MCF 10A (cell line): Measurements from ENCODE around the gene LENEP. TPM values are rescaled to one million over a fixed set of nuclear protein-coding genes. Genes with fewer than 3 reads are reported as not detected.

ENCODE experiments used
- BruUV-seq: library from RNA; stranded (reverse); fragments of 400-500 nt; replicated peaks from 2 replicates; lab custom pipeline; 2021; lab: Mats Ljungman, UMichigan
- CTCF ChIA-PET: fragments of 300-600 bp; sonication (Branson Sonifier 250); formaldehyde crosslinking; extraction: SDS; loops from one replicate; lab custom pipeline; 2021; ENCODE audit warnings: antibody characterized with exemption, inconsistent platforms; lab: Yijun Ruan, JAX
- POLR2A ChIA-PET: fragments of 300-600, 350-650 bp; sonication (Branson Sonifier 250); formaldehyde crosslinking; extraction: SDS; loops from one replicate; lab custom pipeline; 2020; ENCODE audit warnings: antibody characterized with exemption, inconsistent platforms; lab: Yijun Ruan, JAX
- DNase-seq: peaks from one replicate; pipeline ENCODE4 v3.0.0-alpha.2; 2018; ENCODE audit not compliant: unreplicated experiment
- H3K27ac Mint-ChIP-seq: one replicate; pipeline ENCODE4 v1.8.0; 2022; ENCODE audit warnings: mild to moderate bottlenecking, low read depth, mixed read lengths; ENCODE audit not compliant: unreplicated experiment
- H3K27me3 Mint-ChIP-seq: one replicate; pipeline ENCODE4 v1.8.0; 2022; ENCODE audit warnings: mixed read lengths; ENCODE audit not compliant: insufficient read depth, unreplicated experiment
- H3K36me3 Mint-ChIP-seq: one replicate; pipeline ENCODE4 v1.8.0; 2022; ENCODE audit warnings: mild to moderate bottlenecking, moderate library complexity, mixed read lengths; ENCODE audit not compliant: insufficient read depth, unreplicated experiment
- H3K4me1 Mint-ChIP-seq: one replicate; pipeline ENCODE4 v1.8.0; 2022; ENCODE audit warnings: mixed read lengths; ENCODE audit not compliant: insufficient read depth, unreplicated experiment
- H3K4me3 Mint-ChIP-seq: one replicate; pipeline ENCODE4 v1.8.0; 2022; ENCODE audit warnings: mild to moderate bottlenecking, moderate library complexity, mixed read lengths; ENCODE audit not compliant: unreplicated experiment
- H3K9me3 Mint-ChIP-seq: one replicate; pipeline ENCODE4 v1.8.0; 2022; ENCODE audit warnings: mixed read lengths; ENCODE audit not compliant: unreplicated experiment
- CTCF ChIP-seq: fragments of 200-600 bp; IDR thresholded peaks from one replicate; pipeline ENCODE4 v1.8.0; 2022; ENCODE audit warnings: antibody characterized with exemption, mild to moderate bottlenecking; ENCODE audit not compliant: unreplicated experiment
- intact Hi-C: fragments of 100-400 bp; cut with micrococcal nuclease; formaldehyde crosslinking; loops from 2 replicates; pipeline ENCODE4 v1.14.1; 2022
- total RNA-seq: library from RNA; stranded (reverse); gene quantifications from 2 replicates; pipeline ENCODE4 v1.2.3, GENCODE V29; 2022

Gene LENEP
- total RNA-seq, 1 experiment from 2014 or later = not detected

- Mint-ChIP-seq H3K9me3 (no peaks in the 10 kb centered on the region), H3K36me3 (peaks cover 26% of the 10 kb centered on the region), H3K4me3 (peak overlapping the region; percentile 88), H3K27me3 (no peaks in the 10 kb centered on the region), H3K4me1 (peaks cover 44% of the 10 kb centered on the region), H3K27ac (peak overlapping the region; percentile 67)
- intact Hi-C loops = no loop called here
- ChIA-PET POLR2A (interaction anchor here (1.5 to 39.6 kb wide), 7 partner anchors 8 to 128 kb away, joined by 3 to 1917 read pairs (median 12); partner anchors contain the start of genes CKS1B, FLAD1, LENEP and PMVK), CTCF (interaction anchor here (0.6 to 4.2 kb wide), 13 partner anchors 8 to 105 kb away, joined by 3 to 45 read pairs (median 10); partner anchors contain the start of genes ADAM15, FLAD1, PMVK and SHC1)
- DNase-seq = no peak
- no peak for TF ChIP-seq CTCF
- no TSS peak for BruUV-seq
Measured at GRCh38 chr1:154957091-154957657, 36.2 kb upstream of the LENEP start.

DNA sequence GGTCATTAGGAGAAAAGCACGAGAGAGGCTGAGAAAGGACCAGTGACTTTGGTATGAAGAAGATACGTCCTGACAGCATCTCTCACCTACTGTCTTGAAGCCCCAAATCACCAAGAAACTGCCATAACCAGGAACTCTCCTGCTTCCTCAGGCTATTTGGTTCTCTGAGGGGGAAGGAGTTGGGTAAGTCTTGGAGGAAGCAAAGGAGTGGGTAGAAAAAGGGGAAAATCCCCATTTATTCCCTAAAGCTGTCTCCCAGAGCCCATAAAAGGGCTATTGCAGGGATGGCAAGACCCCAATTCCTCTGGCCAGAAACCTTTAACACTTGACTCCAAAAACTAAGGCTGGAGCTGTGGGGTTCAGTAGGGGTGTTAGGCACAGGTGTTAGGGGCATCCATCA, 35.4 kb upstream of the LENEP start:
- no peak overlapping the region for H3K27ac Mint-ChIP-seq
- peaks cover 49% of the 10 kb centered on the region for H3K4me1 Mint-ChIP-seq
- no peak for TF ChIP-seq CTCF
- POLR2A ChIA-PET = interaction anchor here (12.3 to 39.6 kb wide), 2 partner anchors 22 to 31 kb away, joined by 114 to 1917 read pairs; partner anchors contain the start of genes CKS1B, FLAD1, LENEP and PMVK
- no peak overlapping the region for H3K4me3 Mint-ChIP-seq
- intact Hi-C loops = no loop called here
- no peak for DNase-seq
- H3K9me3 Mint-ChIP-seq = no peaks in the 10 kb centered on the region
- CTCF ChIA-PET = interaction anchor here (0.8 to 1.6 kb wide), 4 partner anchors 20 to 127 kb away, joined by 3 to 4 read pairs (median 3); no protein-coding TSS in a partner anchor
- no TSS peak for BruUV-seq
- peaks cover 35% of the 10 kb centered on the region for H3K36me3 Mint-ChIP-seq
- H3K27me3 Mint-ChIP-seq = no peaks in the 10 kb centered on the region

- H3K27ac Mint-ChIP-seq = peak overlapping the region; percentile 33
- H3K4me3 Mint-ChIP-seq = no peak overlapping the region
- no peak for DNase-seq
- peaks cover 43% of the 10 kb centered on the region for H3K36me3 Mint-ChIP-seq
- ChIA-PET POLR2A (interaction anchor here (0.9 to 39.6 kb wide), 3 partner anchors 8 to 30 kb away, joined by 3 to 1917 read pairs (median 114); partner anchors contain the start of genes CKS1B, FLAD1, LENEP and PMVK), CTCF (interaction anchor here (1.1 to 1.6 kb wide), 3 partner anchors 59 to 126 kb away, joined by 3 to 5 read pairs (median 3); no protein-coding TSS in a partner anchor)
- BruUV-seq = no TSS peak
- peaks cover 50% of the 10 kb centered on the region for H3K4me1 Mint-ChIP-seq
- no peaks in the 10 kb centered on the region for H3K9me3 Mint-ChIP-seq
- no peak for TF ChIP-seq CTCF
- H3K27me3 Mint-ChIP-seq = no peaks in the 10 kb centered on the region
- intact Hi-C loops = no loop called here
Measured at GRCh38 chr1:154958681-154959425, 34.5 kb upstream of the LENEP start.

- DNase-seq = no peak
- Mint-ChIP-seq H3K27me3 (no peaks in the 10 kb centered on the region), H3K27ac (peak overlapping the region; percentile 33), H3K36me3 (peaks cover 48% of the 10 kb centered on the region), H3K4me3 (peak overlapping the region; percentile 73), H3K9me3 (no peaks in the 10 kb centered on the region), H3K4me1 (peaks cover 48% of the 10 kb centered on the region)
- ChIA-PET CTCF (interaction anchor here (0.6 to 1.6 kb wide), 5 partner anchors 10 to 1345 kb away, joined by 3 to 5 read pairs (median 3); no protein-coding TSS in a partner anchor), POLR2A (interaction anchor here (0.9 to 39.6 kb wide), 3 partner anchors 8 to 29 kb away, joined by 3 to 1917 read pairs (median 114); partner anchors contain the start of genes CKS1B, FLAD1, LENEP and PMVK)
- no TSS peak for BruUV-seq
- no peak for TF ChIP-seq CTCF
- intact Hi-C loops = no loop called here
Measured at GRCh38 chr1:154959426-154959780, 34.0 kb upstream of the LENEP start.
